Fibroblast of upper back skin (primary cell): ENCODE results near the gene INTS15.
"Not testable (repeated sequence)": the region's sequence is repeated elsewhere in the genome, so short reads cannot be mapped to it uniquely, and the experiment has no call there.

ENCODE experiments used
- DNase-seq: peaks from one replicate; pipeline ENCODE4 v3.0.0-alpha.2; 2013

INTS15 gene

GRCh38 chr7:6577369-6578113 is 12.3 kb upstream of the INTS15 start, which contains the start of gene ZDHHC4:
TSS of gene ZDHHC4 (plus strand) at chr7:6577454. CDS start at chr7:6580562, 3,108 bp downstream.
- DNase-seq = peak; percentile 87

DNA sequence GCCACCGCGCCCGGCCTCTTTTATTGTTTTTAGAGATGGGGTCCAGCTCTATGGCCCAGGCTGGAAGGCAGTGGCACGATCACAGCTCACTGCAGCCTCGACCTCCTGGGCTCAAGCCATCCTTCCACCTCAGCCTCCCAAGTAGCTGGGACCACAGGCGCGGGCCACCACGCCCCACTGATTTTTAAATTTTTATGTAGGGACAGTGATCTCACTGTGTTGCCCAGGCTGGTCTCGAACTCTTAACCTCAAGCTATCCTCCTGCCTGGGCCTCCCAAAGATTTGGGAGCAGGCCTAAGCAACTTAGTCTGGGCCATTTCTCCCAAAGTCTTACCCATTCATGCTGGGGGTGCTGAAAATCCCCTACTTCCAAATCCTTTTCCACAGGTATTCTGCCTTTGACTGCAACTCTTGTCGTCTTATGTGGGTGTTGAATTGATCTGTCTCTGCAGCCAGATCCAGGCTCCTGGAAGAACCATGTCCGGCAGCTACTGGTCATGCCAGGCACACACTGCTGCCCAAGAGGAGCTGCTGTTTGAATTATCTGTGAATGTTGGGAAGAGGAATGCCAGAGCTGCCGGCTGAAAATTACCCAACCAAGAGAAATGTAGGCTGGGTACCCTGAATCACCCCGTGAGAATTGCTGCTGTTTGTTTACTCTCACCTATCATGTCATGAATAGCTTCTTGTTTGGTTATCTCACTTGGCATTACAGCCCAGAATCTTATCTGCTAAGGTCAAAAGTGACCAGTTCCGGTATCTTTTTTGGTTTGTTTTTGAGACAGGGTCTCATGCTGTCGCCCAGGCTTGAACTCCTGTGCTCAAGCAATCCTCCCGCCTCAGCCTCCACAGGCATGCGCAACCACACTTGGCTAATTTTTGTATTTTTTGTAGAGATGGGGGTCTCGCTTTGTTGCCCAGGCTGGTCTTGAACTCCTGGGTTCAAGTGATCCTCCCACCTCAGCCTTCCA is 11.4 kb upstream of the INTS15 start:
- DNase-seq = no peak

GRCh38 chr7:6579446-6579845 is 10.4 kb upstream of the INTS15 start:
- no peak for DNase-seq

DNA sequence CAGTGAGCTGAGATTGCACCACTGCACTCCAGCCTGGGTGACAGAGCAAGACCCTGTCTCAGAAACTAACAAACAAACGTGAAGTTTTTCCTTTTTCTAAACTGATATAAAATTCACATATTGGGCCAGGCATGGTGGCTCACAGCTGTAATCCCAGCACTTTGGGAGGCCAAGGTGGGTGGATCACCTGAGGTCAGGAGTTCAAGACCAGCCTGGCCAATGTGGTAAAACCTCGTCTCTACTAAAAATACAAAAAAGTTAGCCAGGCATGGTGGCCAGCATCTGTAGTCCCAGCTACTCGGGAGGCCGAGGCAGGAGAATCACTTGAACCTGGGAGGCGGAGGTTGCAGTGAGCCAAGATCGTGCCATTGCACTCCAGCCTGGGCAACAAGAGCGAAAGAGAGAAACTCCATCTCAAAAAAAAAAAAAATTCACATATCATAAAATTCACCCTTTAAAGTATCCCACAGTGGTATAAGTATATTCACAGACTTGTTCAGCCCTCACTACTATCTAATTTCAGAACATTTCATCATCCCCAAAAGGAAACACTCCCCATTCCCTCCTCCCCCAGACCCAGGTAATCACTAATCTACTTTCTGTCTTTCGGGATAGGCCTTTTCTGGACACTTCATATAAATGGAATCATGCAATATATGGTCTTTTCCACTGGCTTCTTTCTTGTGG is 3.9 kb upstream of the INTS15 start:
- DNase-seq = not testable (repeated sequence)

DNA sequence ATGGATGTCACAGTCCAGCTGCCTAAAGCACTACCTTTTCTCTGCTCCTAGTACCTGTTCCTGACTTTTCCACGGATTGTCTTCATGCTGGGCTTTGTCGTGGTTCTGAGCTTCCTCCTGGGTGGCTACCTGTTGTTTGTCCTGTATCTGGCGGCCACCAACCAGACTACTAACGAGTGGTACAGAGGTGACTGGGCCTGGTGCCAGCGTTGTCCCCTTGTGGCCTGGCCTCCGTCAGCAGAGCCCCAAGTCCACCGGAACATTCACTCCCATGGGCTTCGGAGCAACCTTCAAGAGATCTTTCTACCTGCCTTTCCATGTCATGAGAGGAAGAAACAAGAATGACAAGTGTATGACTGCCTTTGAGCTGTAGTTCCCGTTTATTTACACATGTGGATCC is 1.3 kb upstream of the INTS15 start:
- DNase-seq = no peak

GRCh38 chr7:6589151-6589828 is 531 bp upstream of the INTS15 start:
- DNase-seq = no peak

- no peak for DNase-seq
Observed at GRCh38 chr7:6590645-6591110, 857 bp downstream of the INTS15 start.

- no peak for DNase-seq
Observed at GRCh38 chr7:6600093-6600492, 10.3 kb downstream of the INTS15 start.

DNA sequence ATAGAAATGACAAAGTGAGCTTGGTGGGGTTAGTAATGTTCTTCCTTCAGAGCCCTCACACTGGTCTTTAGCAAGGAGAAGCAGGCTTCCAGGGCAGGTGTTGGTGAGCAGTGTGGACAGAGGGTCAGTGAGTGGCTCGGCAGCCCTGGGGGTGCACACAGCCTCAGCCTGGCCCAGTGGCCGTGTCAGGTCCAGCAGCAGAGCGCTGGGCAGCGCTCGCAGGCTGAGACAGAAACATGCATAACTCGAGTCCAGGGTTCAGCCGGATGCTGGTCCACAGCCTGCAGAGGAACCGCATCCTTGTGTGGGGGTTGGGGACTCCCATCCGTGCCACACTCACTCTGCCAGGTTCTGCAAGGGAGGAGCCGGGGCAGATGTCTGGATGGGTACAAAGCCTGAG is 14.6 kb downstream of the INTS15 start:
- no peak for DNase-seq

GRCh38 chr7:6606866-6607583 is 17.2 kb downstream of the INTS15 start:
- no peak for DNase-seq

GRCh38 chr7:6607651-6608051 is 17.8 kb downstream of the INTS15 start:
- no peak for DNase-seq

GRCh38 chr7:6608081-6608480 is 18.3 kb downstream of the INTS15 start:
- DNase-seq = no peak

GRCh38 chr7:6608794-6609193 is 19.0 kb downstream of the INTS15 start:
- DNase-seq = no peak

DNA sequence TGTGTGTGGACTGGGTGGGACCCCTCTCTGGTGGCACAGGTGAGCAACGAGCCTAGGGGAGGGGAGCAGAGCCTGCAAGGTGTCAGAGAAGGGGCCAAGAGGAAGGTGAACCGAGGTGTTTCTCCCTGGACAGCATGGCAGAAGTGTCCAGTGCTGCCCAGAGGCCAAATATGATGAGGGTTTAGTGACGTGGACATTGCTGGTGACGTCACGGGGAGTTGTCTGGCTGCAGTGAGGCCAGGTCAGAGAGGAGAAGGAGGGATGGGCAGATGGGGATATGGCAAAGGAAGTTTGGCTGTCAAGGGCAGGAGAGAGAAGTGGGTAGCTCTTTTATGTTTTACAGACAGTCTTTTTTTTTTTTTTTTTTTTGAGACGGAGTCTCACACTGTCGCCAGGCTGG is 23.0 kb downstream of the INTS15 start:
- no peak for DNase-seq

GRCh38 chr7:6613706-6614105 is 23.9 kb downstream of the INTS15 start:
- DNase-seq = no peak

GRCh38 chr7:6614953-6615722 is 25.3 kb downstream of the INTS15 start, which contains the start of gene ZNF853:
TSS of gene ZNF853 (plus strand) at chr7:6615610. CDS start at chr7:6616175, 565 bp downstream.
- no peak for DNase-seq

DNA sequence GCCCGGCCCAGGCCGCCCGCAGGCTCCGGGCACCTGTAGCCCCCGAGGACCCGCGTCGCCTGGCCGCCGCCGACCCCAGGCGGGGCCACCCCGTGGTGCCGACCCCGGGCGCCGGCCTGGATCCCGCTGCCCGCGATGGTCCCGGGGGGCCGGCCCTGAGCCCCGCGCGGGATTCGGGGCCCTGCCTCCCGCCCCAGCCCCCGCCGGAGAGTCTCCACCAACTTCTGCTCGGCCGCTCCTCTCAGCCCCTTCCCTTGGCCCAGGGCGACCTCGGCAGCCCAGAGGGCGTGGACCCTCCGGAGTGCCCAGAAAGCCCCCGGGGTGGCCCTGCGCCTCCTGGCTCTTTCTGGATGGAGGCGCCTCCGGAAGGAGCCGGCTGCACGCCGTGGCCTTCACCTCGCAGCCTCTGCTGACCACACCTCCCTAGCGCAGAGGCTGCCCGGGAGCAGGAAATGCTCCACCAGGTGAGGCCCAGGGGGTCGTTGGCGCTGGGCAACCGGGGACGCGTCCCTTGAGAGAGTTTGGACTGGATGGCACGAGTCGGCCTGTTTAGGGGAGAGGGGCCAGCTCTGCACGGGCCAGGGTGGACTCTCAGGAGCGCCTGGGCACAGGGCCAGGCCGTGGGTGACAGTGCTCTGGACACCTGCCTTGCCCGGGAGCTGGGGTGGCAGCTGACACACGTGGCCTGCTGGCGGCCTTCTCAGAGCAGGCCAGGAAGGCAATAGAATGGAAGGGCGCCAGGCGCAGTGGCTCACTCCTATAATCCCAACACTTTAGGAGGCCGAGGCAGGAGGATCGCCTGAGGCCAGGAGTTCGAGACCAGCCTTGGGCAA is 26.1 kb downstream of the INTS15 start:
- no peak for DNase-seq

- DNase-seq = no peak
Observed at GRCh38 chr7:6616854-6617643, 27.2 kb downstream of the INTS15 start.

GRCh38 chr7:6618621-6619020 is 28.8 kb downstream of the INTS15 start:
- DNase-seq = no peak
